NCI-H774 (cell line): Measurements from ENCODE around the gene SLC16A9.
A peak's percentile ranks its signal among the peaks of the same experiment; 100 is the strongest.
"Not testable (repeated sequence)": the region's sequence is repeated elsewhere in the genome, so short reads cannot be mapped to it uniquely, and the experiment has no call there.

Source experiments
- DNase-seq: peaks from one replicate; lab custom pipeline; 2025; lab: John Stamatoyannopoulos, UW

SLC16A9 gene, protein sequence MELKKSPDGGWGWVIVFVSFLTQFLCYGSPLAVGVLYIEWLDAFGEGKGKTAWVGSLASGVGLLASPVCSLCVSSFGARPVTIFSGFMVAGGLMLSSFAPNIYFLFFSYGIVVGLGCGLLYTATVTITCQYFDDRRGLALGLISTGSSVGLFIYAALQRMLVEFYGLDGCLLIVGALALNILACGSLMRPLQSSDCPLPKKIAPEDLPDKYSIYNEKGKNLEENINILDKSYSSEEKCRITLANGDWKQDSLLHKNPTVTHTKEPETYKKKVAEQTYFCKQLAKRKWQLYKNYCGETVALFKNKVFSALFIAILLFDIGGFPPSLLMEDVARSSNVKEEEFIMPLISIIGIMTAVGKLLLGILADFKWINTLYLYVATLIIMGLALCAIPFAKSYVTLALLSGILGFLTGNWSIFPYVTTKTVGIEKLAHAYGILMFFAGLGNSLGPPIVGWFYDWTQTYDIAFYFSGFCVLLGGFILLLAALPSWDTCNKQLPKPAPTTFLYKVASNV

DNA sequence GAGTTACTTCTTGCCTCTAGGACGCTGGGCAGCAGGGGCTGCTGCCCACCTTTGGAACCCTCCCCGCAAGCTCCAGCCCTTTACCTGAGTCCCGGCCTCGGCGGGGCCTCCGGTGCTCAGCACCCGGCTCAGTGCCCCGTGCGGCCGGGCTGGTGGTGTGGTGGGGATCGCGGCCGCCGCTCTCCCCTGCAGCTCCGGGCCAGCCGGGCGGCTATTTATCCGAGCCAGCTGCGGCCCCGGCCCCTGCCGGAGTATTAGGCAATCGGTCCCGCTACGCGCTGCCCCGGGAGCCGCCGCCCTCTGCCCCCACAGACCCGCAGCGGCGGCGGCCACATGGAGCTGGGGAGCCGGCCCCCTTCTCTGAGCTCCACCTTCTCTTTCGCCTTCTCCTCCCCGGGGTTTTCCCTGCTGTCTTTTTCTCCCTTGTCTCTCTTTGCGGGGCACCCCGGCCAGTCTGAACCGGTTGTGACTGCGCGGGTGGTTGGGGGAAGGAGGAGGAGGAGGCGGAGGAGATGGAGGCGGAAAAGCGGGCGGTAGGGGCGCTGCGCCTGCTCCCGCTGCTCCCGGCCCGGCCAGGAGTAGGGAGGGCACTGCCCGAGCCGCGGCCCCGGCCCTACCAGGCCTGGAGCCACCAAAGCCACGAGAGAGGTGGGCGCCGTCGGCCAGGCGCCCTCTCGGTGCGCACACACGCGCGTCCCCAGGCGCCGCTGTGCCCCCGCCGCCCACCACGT, at the start of gene SLC16A9:
Gene SLC16A9, minus strand, starts transcription at position 456 of the 731 bp plus-strand sequence. CDS start 25,559 bp downstream, outside the sequence.
- peak; percentile 30 for DNase-seq

DNA sequence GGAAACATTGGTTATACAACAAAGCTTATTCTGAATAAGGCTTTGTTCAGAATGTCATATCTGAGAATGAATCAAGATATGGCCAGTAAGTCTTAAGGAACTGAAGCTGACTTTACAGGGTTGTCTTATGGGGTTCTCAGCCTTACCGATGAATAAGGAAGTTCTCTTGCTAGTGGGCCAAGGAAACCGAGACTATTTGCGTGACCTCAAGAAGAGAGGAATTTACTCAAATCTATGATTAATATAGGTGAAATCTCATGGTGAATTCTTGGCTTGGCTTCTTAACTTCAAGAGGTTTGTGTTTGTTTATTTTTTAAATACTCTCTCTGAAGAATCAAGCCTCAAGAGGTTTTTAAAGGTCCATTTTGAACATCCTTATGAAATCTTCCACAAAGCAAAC, 48.3 kb upstream of the SLC16A9 start:
- DNase-seq = no peak

DNA sequence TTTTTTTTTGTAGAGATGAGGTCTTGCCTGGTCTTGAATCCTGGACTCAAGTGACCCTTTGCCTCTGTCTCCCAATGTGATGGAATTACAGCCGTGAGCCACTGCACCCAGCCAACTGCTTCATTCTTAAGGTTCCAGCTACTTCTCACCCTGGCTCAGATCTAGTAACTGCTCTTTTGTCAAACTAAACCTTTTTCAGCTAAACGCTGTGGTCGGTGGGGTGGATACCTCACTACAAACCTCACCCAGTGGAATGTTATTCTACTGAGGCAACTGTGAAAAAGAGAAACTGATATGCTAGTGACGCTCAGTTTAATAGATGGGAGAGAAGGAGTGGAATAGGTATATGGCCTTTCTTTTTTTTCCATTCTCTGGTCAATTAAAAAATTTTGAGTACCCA, 45.3 kb upstream of the SLC16A9 start:
- no peak for DNase-seq

DNA sequence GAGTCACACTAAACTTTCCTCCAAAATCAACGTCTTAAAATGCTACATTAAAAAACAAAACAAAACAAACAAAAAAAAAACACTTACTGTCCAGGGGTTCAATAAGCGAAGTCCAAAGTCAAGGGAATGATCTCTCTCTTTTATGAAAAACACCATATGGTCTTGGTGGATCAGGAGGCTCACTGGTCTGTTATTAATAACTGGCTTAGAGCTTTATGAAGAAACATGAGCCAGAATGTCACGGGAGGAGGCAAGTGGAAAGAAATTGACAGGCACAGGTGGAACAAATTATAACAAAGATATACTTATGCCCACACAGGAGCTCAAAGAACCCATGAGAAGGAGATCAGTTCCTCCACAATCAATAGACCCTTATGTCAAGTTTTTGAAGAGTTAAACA, 43.6 kb upstream of the SLC16A9 start, which contains the start of gene MRLN:
Gene MRLN, minus strand, starts transcription at position 189 of the 400 bp plus-strand sequence.
- no peak for DNase-seq

DNA sequence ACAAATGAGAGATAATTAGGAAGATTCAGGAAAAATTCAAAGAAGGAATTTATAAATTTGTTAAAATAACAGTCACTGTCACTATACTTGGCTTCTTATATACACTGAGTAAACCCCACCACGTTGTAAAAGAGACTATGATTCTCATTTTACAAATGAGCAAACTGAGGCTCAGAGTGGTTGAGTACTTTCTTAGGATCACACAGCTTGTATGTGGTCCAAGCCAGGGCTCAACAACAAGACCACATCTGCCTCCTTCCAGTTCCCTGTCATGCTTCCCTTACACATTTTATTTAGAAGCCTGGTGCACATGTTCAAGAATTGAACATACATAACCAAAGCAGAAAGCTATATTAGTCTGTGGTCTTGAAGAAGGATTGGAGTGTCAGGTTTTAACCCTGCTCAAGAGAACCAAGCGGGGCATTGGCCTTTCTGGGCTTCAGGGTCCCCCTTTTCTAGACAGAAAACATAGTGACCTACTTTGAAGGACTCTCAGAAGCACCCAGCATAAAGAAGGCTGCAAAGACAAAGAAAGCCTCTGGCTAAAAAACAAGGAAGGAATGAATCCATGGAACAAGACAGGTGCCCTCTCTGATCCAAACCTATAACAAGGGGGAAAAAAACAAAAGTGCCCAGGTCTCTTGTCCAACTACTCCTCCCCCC, 42.8 kb upstream of the SLC16A9 start:
- DNase-seq = no peak

DNA sequence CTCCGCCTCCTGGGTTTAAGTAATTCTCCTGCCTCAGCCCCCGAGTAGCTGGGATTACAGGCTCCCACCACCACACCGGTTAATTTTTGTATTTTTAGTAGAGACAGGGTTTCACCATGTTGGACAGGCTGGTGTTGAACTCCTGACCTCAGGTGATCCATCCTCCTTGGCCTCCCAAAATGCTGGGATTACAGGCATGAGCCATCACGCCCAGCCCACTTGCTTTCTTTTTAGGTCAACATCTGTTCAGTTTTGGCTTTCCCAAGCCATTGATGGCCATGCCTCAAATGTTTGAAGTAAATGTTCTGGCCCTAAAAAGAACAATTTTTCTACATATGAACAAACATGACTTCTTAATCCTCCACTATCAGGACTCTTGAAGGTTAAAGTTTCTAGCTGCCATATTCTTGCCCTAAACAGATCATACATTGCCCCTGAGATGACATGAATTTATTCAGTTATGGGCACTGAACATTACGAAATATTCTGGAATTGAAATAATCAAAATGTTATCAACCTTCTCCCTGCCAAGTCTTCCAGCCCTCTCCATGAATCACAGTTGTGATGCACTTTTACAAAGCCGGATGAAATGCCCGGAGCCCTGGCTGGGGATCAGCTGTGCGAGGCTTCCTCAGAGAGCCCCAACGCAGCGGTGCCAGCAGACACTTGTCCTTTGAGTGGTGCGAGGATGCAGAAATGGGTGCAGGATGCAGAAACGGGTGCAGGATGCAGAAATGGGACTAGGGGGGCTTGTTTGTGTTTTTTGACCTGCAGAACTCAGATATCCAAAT, 40.7 kb upstream of the SLC16A9 start:
- DNase-seq = no peak

DNA sequence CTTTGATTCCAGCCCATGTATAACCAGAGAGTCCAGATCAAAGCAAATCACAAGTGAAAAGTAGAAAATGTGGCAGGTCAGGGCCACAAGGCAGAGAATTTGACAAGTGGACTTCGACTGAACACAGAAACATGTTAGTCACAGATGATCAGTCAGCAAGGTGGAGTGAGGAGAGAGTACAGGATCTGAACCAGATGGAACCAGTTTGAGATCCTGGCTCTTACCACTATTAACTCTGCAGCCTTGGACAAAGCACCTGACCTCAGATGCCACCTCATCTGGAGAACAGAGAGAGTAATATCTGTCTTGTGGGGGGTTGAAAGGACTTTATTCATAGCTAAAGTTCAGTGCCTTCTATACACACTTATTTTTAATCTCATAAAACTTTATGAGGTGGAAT, 39.2 kb upstream of the SLC16A9 start:
- no peak for DNase-seq

DNA sequence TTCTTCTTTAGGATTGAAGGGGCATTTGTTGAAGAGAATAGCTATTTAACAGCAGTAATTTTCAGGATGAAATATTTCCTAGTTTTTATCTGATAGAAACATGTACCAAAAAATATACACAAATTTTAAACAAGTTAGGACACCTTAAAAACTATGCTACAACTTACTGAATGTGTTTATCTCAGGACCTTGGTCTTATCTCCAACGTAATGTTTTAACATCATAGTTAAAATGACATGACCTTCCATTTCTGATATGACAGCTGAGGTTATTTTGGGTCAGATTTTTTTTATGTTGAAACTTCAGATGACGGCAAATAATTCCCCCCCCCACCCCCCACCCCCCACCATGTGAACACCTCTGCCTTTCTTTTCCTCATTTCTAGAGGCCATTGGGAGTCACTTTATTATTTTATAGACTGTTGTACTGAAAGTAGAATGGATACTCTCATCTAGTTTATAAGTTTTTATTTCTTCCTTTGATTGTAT, 35.6 kb upstream of the SLC16A9 start:
- no peak for DNase-seq

DNA sequence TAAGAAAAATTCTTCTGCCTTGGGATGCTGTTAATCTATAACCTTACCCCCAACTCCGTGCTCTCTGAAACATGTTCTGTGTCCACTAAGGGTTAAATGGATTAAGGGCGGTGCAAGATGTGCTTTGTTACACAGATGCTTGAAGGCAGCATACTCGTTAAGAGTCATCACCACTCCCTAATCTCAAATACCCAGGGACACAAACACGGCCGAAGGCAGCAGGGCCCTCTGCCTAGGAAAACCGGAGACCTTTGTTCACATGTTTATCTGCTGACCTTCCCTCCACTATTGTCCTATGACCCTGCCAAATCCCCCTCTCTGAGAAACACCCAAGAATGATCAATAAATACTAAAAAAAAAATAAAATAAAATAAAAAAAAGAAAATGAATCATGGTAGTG, 35.1 kb upstream of the SLC16A9 start:
- not testable (repeated sequence) for DNase-seq

DNA sequence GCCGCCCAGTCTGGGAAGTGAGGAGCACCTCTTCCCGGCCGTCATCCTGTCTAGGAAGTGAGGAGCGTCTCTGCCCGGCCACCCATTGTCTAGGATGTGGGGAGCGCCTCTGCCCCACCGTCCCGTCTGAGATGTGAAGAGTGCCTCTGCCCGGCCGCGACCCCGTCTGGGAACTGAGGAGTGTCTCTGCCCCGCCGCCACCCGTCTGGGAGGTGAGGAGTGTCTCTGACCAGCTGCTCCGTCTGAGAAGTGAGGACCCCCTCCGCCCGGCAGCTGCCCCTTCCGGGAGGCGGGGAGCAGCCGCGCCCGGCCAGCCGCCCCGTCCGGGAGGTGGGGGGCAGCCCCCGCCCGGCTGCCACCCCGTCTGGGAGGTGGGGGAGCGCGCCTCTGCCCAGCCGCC, 34.5 kb upstream of the SLC16A9 start:
- not testable (repeated sequence) for DNase-seq

DNA sequence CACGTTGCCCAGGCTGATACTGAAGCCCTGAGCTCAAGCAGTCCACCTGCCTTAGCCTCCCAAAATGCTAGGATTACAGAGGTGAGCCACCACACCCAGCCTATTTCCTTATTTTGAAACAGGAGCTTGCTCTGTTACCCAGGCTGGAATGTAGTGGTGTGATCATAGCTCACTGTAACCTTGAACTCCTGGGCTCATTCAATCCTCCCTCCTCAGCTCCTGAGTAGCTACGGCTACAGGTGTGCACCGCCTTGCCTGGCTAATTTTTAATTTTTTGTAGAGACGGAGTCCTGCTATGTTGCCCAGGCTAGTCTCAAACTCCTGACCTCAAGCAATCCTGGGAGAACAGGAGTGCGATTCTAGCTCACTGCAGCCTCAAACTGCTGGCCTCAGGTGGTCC, 31.9 kb upstream of the SLC16A9 start:
- DNase-seq = no peak

DNA sequence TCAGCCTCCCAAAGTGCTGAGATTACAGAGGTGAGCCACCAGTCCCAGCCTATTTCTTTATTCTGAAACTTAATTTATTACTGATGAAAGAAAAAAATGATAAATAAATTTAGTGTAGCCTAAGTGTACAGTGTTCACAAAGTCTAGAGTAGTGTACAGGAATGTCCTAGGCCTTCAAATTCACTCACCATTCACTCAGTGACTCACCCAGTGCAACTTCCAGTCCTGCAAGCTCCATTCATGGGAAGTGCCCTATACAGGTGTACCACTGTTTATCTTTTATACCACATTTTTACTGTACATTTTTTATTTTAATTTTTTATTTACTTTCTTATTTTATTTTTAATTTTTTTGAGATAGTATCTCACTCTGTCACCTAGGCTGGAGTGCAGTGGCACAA, 31.4 kb upstream of the SLC16A9 start:
- DNase-seq = no peak

DNA sequence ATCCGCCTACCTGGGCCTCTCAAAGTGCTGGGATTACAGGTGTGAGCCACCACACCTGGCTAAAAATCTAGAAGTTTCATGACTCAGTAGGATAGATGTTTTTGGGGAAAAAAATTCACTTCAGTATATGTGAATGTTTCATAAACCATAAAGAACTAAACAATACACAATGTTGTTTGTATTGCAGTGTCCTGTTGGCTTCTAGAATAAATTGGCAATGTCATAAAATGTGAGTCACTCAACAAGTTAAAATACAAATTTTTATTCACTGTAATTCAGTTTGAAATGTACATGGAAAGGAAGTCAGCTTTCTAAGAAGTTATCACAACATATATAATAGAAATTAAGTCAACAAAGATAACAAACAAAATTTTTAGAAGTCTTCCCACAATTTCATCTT, 27.1 kb upstream of the SLC16A9 start:
- DNase-seq = no peak

DNA sequence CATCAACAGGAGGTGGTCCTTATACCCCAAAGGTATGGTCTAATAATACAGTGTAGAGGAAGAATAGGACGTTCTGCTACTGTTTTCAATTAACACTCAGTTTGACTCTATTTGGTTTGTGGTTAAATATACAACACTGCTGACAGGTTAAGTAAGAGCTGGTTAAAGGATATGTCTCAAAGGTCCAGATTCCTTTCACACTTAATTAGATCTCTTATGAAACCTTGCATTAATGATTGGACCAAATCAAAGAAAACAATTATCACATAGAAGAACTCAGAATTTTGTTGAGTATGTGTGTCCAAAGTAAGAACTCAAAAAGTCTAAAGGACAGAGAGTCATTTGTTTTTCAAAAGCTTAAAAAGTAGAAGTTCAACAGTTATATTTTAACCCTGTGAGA, 25.6 kb upstream of the SLC16A9 start:
- no peak for DNase-seq

DNA sequence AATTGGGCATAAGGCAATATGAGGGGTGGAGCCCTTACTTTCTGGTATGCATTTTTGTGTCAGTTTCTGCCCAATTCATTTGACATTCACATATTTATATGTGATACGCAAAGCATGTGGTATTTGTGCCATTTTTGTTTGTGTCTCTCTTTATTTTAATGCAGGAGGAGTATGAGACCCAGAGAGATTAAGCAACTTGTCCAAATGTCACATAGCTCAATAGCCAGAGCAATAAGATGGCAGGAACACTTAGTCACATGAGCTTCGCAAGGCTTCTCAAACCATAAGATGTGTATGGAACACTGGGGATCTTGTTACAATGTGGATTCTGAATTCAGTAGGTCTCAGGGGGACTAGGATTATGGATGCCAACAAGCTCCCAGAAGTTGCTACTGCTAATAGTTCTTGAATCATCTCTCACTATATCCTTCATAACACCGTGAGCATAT, 24.4 kb upstream of the SLC16A9 start:
- no peak for DNase-seq

DNA sequence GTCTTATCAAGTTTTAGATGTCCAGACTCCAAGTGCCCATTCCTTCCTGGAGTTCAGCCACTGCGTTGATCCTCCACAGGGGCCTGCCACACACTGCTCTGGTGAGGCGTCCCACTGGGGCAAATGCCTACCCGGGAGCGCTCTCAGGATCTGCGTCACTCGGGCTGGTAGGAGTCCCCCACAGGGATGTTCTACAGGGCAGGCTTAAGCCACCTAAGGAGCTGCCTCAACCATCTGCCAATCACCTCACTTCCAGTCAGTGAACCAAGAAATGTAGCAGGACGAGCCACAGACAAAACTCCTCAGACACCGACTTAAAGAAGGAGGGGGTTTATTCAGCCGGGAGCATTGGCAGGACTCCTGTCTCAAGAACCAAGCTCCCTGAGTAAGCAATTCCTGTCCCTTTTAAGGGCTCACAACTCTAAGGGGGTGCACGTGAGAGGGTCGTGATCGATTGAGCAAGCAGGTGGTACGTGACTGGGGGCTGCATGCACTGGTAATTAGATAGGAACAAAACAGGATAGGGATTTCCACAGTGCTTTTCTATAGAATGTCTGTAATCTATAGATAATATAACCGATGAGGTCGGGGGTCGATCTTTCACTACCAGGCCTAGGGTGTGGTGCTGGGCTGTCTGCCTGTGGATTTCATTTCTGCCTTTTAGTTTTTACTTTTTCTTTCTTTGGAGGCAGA, 23.8 kb upstream of the SLC16A9 start:
- not testable (repeated sequence) for DNase-seq

DNA sequence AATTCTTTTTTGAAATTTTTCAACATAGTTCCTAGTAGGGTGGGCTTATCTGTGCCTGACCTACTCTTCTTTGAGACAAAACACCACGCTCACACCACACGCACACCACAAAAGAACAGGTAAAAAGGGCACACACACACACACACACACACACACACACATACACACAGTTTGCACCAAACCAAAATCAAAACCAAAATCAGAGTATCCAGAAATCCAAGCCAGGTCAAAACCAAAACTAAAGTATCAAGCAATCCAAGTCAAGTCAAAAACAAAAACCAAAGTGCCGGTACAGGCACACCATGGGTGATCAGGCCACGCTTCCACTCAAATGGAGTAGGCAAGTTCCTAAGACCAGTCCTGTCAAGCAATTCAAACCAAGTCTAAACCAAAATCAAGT, 23.2 kb upstream of the SLC16A9 start:
- not testable (repeated sequence) for DNase-seq

DNA sequence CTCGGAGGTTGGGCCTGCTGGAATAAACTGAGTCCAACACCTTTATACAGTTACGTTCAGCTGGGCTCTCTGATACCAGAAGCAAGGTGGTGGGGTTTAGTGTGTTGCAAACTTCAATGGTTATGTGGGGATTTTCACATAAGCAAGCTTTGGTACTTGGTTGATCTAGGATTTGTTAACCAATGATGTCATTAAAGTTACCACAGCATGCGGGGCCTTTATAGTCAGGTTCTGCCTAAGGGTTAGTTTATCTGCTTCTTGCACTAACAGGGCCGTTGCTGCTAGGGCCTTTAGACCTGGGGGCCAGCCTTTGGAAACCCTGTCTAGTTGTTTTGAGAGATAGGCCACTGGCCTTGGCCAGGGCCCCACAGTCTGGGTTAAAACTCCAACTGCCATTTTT, 19.5 kb upstream of the SLC16A9 start:
- not testable (repeated sequence) for DNase-seq

DNA sequence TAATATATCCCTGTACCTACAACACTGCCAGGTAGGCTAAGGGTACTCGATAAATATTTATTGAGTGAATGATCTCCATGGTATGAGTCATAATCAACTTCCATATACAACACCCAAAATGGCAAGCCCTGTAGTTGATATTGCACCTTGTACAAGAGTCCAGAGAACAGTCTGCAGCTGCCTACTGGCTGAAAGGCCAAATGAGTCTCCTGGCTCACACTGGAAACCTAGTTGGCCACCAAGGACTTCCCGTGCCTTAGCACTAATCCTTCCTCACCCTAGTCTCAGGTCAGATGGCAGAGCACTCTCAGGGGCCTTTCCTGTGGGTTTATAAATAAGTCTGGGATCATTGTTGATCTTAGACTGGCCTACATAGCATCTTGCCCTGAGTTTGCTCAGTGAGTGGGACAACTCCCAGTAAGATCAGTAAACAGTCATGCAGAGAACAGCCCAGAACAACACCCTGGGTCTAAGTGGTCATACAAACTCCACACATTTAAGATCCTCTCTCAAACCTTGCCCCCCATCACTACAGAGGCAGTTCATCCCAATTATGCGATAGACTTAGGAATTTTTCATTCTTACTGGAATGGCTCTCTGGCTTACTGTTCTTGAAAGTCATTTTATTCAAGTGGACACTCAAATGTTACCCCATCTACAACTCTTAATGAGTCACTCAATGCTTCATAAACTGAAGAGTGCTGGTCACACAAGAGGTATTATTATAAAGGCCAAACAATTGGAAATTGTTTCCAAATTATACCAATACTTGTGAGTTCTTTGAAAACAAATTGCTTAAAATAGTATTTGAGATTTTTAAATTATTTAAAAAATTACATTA, 14.7 kb upstream of the SLC16A9 start:
- DNase-seq = no peak

DNA sequence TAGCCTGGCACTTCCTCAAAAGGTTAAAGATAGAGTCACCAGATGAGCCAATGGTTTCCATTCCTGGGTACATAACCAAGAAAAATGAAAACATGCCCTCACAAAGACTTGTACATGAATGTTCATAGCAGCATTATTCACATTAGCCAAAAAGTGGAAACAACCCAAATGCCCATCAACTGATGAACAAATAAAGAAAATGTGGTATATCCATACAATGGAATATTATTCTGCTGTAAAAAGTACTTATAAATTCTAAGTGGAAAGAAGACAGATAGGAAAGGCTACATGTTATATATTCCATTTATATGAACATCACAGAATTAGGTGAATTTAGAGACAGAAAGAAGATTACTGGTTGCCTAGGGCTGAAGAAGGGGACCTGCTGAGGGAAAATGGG, 10.7 kb upstream of the SLC16A9 start:
- DNase-seq = no peak
